ENCODE measurements around the gene MINK1.

Gene MINK1

GRCh38 chr17:4833178-4833940 is at the start of gene MINK1:
TSS of gene MINK1 (plus strand) at chr17:4833340. CDS start at chr17:4833584, 244 bp downstream.
- DNase-seq (ENCODE audit: low spot score), result peak; percentile 94

- DNase-seq (ENCODE audit: low spot score), result no peak
Observed at GRCh38 chr17:4785311-4786105, 47.6 kb upstream of the MINK1 start.

- DNase-seq (ENCODE audit: low spot score), result no peak
Observed at GRCh38 chr17:4786106-4786511, 47.0 kb upstream of the MINK1 start, which contains the start of gene VMO1. TSS of gene VMO1 (minus strand) at chr17:4786364. CDS start at chr17:4786352, 12 bp downstream.

- no peak for DNase-seq (ENCODE audit: low spot score)
Observed at GRCh38 chr17:4786516-4786915, 46.6 kb upstream of the MINK1 start.

- no peak for DNase-seq (ENCODE audit: low spot score)
Observed at GRCh38 chr17:4788159-4788806, 44.9 kb upstream of the MINK1 start.

- DNase-seq (ENCODE audit: low spot score), result peak; percentile 78
Observed at GRCh38 chr17:4788807-4789700, 44.1 kb upstream of the MINK1 start, which contains the start of gene GLTPD2. TSS of gene GLTPD2 (plus strand) at chr17:4788964. CDS start at chr17:4789012, 48 bp downstream.

GRCh38 chr17:4789701-4789950 is 43.5 kb upstream of the MINK1 start:
- no peak for DNase-seq (ENCODE audit: low spot score)

GRCh38 chr17:4789951-4790704 is 43.0 kb upstream of the MINK1 start:
- DNase-seq (ENCODE audit: low spot score), result peak; percentile 83

- no peak for DNase-seq (ENCODE audit: low spot score)
Observed at GRCh38 chr17:4790705-4791088, 42.4 kb upstream of the MINK1 start.

GRCh38 chr17:4795168-4795567 is 38.0 kb upstream of the MINK1 start:
- no peak for DNase-seq (ENCODE audit: low spot score)

GRCh38 chr17:4796552-4796920 is 36.6 kb upstream of the MINK1 start:
- DNase-seq (ENCODE audit: low spot score), result no peak

GRCh38 chr17:4800462-4801196 is 32.5 kb upstream of the MINK1 start:
- DNase-seq (ENCODE audit: low spot score), result no peak

GRCh38 chr17:4802228-4802627 is 30.9 kb upstream of the MINK1 start, which contains the start of gene C17orf114:
TSS of gene C17orf114 (minus strand) at chr17:4802328.
- no peak for DNase-seq (ENCODE audit: low spot score)

- no peak for DNase-seq (ENCODE audit: low spot score)
Observed at GRCh38 chr17:4806456-4806776, 26.7 kb upstream of the MINK1 start.

- DNase-seq (ENCODE audit: low spot score), result peak; percentile 93
Observed at GRCh38 chr17:4806777-4807604, 26.1 kb upstream of the MINK1 start, which contains the start of gene PLD2. TSS of gene PLD2 (plus strand) at chr17:4807152. CDS start at chr17:4807773, 621 bp downstream.

GRCh38 chr17:4807605-4808377 is 25.3 kb upstream of the MINK1 start:
- DNase-seq (ENCODE audit: low spot score), result no peak

GRCh38 chr17:4808378-4808767 is 24.8 kb upstream of the MINK1 start:
- no peak for DNase-seq (ENCODE audit: low spot score)

GRCh38 chr17:4810696-4811290 is 22.3 kb upstream of the MINK1 start:
- DNase-seq (ENCODE audit: low spot score), result no peak
